Epidermal melanocyte (primary cell): ENCODE data around the gene NOSTRIN.
"Not testable (repeated sequence)": the region's sequence is repeated elsewhere in the genome, so short reads cannot be mapped to it uniquely, and the experiment has no call there.

ENCODE experiments used
- DNase-seq: peaks from one replicate; pipeline ENCODE4 v3.0.0; 2011; ENCODE audit warnings: low spot score; ENCODE audit not compliant: insufficient read length

The NOSTRIN gene

GRCh38 chr2:168789776-168790175, 12.7 kb upstream of the NOSTRIN start:
- no peak for DNase-seq

GRCh38 chr2:168790226-168790902, 12.1 kb upstream of the NOSTRIN start:
- no peak for DNase-seq

- not testable (repeated sequence) for DNase-seq
These were observed 11.3 kb upstream of the NOSTRIN start for GRCh38 chr2:168791140-168791539.

- DNase-seq: no peak
These were observed 8.8 kb upstream of the NOSTRIN start for GRCh38 chr2:168793596-168793995.

- no peak for DNase-seq
These were observed 7.5 kb upstream of the NOSTRIN start for GRCh38 chr2:168794968-168795367.

GRCh38 chr2:168796090-168796577, 6.3 kb upstream of the NOSTRIN start:
- no peak for DNase-seq

- DNase-seq: no peak
These were observed 5.7 kb upstream of the NOSTRIN start for GRCh38 chr2:168796583-168797285.

- no peak for DNase-seq
These were observed 5.2 kb upstream of the NOSTRIN start for GRCh38 chr2:168797286-168797655.

GRCh38 chr2:168798076-168798887, 4.2 kb upstream of the NOSTRIN start:
- no peak for DNase-seq

- no peak for DNase-seq
These were observed 3.5 kb upstream of the NOSTRIN start for GRCh38 chr2:168798888-168799410.

GRCh38 chr2:168801471-168801870, 966 bp upstream of the NOSTRIN start:
- no peak for DNase-seq

GRCh38 chr2:168802859-168803725, 655 bp downstream of the NOSTRIN start:
- no peak for DNase-seq

- DNase-seq: no peak
These were observed 1.8 kb downstream of the NOSTRIN start for GRCh38 chr2:168804214-168804613.

GRCh38 chr2:168805615-168806014, 3.2 kb downstream of the NOSTRIN start:
- no peak for DNase-seq

- no peak for DNase-seq
These were observed 7.1 kb downstream of the NOSTRIN start for GRCh38 chr2:168809537-168809936.

GRCh38 chr2:168810235-168810634, 7.8 kb downstream of the NOSTRIN start:
- DNase-seq: no peak

- no peak for DNase-seq
These were observed 9.3 kb downstream of the NOSTRIN start for GRCh38 chr2:168811696-168812095.

- DNase-seq: no peak
These were observed 11.6 kb downstream of the NOSTRIN start for GRCh38 chr2:168814046-168814445.

- no peak for DNase-seq
These were observed 12.8 kb downstream of the NOSTRIN start for GRCh38 chr2:168814939-168815907.

GRCh38 chr2:168816369-168816768, 13.9 kb downstream of the NOSTRIN start:
- peak; percentile 22 for DNase-seq
